ENCODE results near the gene SCUBE3. TPM values are rescaled to one million over a fixed set of nuclear protein-coding genes. Genes with fewer than 3 reads are reported as not detected.

The SCUBE3 gene
- total and polyA plus RNA-seq, 2 of the 8 experiments (the other 6 are each of a cell fraction or from before 2014, with no cell fraction given) = 0.80 to 1.0 TPM

DNA sequence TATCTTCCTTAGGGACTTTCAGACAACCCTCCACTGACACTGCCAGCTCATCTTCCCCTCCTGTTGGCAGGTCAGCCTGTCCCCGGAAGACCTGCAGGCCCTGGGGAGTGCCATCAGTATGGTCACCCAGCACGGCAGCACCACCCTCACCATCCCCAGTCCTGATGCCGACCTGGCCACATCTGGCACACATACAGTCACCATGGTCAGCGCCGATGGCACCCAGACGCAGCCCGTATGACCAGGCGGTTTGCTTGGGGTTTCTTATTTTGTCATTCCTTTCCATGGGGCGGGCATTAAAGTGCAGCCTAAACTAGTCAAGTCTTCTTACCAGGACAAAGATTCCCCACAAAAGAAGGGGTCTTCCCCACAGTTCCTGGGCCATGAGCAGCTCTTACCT lies 79.9 kb downstream of the SCUBE3 start (continued):
- TF ChIP-seq CTBP2 (IDR thresholded peaks at IDR 0.05; ENCODE audit: borderline replicate concordance, insufficient read depth, insufficient read length, low read length) = no peak
- no peak for TF ChIP-seq EZH2 (IDR thresholded peaks at IDR 0.05; ENCODE audit: low read depth, low read length, severe bottlenecking)
- TF ChIP-seq SP2 (IDR thresholded peaks at IDR 0.05; ENCODE audit: low read length) = no peak
- no peak for TF ChIP-seq CBX5 (IDR thresholded peaks at IDR 0.05; ENCODE audit: low read depth, low read length)
- TF ChIP-seq NANOG (IDR thresholded peaks at IDR 0.05; ENCODE audit: insufficient read depth, low read depth, low read length, poor library complexity, severe bottlenecking) = no peak
- no peak for TF ChIP-seq POLR2AphosphoS5 (IDR thresholded peaks at IDR 0.05; ENCODE audit: low read depth, low read length)
- no peak for TF ChIP-seq EGR1 (IDR thresholded peaks at IDR 0.05; ENCODE audit: borderline replicate concordance, low read depth, low read length)

Measured in H1 (cell line).